SJCRH30 (cell line): ENCODE measurements around the gene TMEM138. TPM values are rescaled to one million over a fixed set of nuclear protein-coding genes. Genes with fewer than 3 reads are reported as not detected.

ENCODE experiments used
- DNase-seq, 2 experiments: peaks; one replicate each; pipeline ENCODE4 v3.0.0-alpha.2; 2015 to 2020
- H3K27ac ChIP-seq: fragments of 250-450 bp; sonication (Bioruptor Pico); 2 replicates; pipeline ENCODE4 v1.5.1; 2020; ENCODE audit warnings: mild to moderate bottlenecking, moderate library complexity
- H3K27me3 ChIP-seq: fragments of 250-450 bp; sonication (Bioruptor Pico); 2 replicates; pipeline ENCODE4 v1.5.1; 2020; ENCODE audit warnings: mild to moderate bottlenecking, moderate library complexity
- H3K36me3 ChIP-seq: fragments of 250-450 bp; sonication (Bioruptor Pico); 2 replicates; pipeline ENCODE4 v1.5.1; 2020; ENCODE audit warnings: mild to moderate bottlenecking, moderate library complexity
- H3K4me1 ChIP-seq: fragments of 250-450 bp; sonication (Bioruptor Pico); 2 replicates; pipeline ENCODE4 v1.5.1; 2020; ENCODE audit warnings: mild to moderate bottlenecking, moderate library complexity
- H3K4me3 ChIP-seq: fragments of 250-450 bp; sonication (Bioruptor Pico); 2 replicates; pipeline ENCODE4 v1.5.1; 2020; ENCODE audit warnings: mild to moderate bottlenecking, moderate library complexity
- H3K9me3 ChIP-seq: fragments of 250-450 bp; sonication (Bioruptor Pico); replicated peaks from 2 replicates; pipeline ENCODE4 v1.5.1; 2020; ENCODE audit warnings: mild to moderate bottlenecking, moderate library complexity
- total RNA-seq: library from RNA; depleted of rRNA; stranded (reverse); fragments of >200 nt; shearing (Covaris generic); gene quantifications from 2 replicates; pipeline ENCODE4 v1.2.3, GENCODE V29; 2014

Gene TMEM138
- total RNA-seq, 1 experiment from 2014 or later, result 40.6 TPM

DNA sequence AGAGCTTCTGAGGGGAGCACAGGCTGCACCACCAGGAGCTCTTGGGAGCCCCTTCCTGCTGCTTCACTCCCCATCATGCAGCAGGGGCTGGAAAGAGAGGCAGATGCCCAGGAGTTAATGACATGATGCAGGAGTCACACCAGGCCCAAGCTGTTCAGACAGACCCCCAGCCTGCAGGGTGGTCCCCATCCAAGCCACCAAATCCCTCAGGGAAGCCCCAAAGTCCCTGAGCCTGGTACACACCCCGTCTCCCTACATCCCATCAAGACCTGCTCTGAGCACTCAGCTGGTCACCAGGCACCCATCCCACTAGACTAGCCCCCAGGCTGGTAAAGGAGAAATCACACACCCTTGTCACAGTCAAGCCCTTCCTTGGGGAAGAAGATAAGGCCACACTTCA, 11.8 kb upstream of the TMEM138 start:
- Histone ChIP-seq H3K4me1 (no peaks in the 10 kb centered on the region), H3K27me3 (no peaks in the 10 kb centered on the region), H3K9me3 (no peaks in the 10 kb centered on the region), H3K27ac (no peak overlapping the region), H3K36me3 (no peaks in the 10 kb centered on the region), H3K4me3 (no peak overlapping the region)
- no peak for DNase-seq

DNA sequence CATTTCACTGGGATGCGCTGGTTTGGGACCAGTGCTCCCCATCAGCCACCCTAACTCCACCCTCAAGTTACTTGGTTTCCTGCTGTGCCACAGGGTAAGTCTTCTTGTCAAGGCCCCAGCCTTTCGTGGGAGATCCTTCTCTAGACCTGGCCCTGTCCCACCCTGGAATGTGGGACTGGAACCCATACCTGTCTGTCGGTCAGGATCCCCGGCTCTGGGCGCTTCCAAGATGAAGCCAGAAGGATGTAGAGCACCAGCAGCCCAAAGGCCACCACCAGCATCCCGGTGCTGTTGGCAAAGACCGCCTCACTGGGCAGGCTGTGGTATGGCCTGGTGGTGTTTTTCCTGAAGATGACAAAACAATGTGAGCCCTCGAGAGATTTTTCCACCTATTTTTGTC, 11.4 kb upstream of the TMEM138 start:
- no peaks in the 10 kb centered on the region for H3K9me3 ChIP-seq
- H3K4me3 ChIP-seq, result no peak overlapping the region
- H3K27me3 ChIP-seq, result no peaks in the 10 kb centered on the region
- H3K27ac ChIP-seq, result no peak overlapping the region
- DNase-seq, result no peak
- H3K36me3 ChIP-seq, result no peaks in the 10 kb centered on the region
- no peaks in the 10 kb centered on the region for H3K4me1 ChIP-seq

GRCh38 chr11:61352038-61352437, 10.1 kb upstream of the TMEM138 start:
- Histone ChIP-seq H3K27me3 (no peaks in the 10 kb centered on the region), H3K27ac (no peak overlapping the region), H3K4me1 (no peaks in the 10 kb centered on the region), H3K9me3 (no peaks in the 10 kb centered on the region), H3K4me3 (no peak overlapping the region), H3K36me3 (no peaks in the 10 kb centered on the region)
- no peak for DNase-seq

DNA sequence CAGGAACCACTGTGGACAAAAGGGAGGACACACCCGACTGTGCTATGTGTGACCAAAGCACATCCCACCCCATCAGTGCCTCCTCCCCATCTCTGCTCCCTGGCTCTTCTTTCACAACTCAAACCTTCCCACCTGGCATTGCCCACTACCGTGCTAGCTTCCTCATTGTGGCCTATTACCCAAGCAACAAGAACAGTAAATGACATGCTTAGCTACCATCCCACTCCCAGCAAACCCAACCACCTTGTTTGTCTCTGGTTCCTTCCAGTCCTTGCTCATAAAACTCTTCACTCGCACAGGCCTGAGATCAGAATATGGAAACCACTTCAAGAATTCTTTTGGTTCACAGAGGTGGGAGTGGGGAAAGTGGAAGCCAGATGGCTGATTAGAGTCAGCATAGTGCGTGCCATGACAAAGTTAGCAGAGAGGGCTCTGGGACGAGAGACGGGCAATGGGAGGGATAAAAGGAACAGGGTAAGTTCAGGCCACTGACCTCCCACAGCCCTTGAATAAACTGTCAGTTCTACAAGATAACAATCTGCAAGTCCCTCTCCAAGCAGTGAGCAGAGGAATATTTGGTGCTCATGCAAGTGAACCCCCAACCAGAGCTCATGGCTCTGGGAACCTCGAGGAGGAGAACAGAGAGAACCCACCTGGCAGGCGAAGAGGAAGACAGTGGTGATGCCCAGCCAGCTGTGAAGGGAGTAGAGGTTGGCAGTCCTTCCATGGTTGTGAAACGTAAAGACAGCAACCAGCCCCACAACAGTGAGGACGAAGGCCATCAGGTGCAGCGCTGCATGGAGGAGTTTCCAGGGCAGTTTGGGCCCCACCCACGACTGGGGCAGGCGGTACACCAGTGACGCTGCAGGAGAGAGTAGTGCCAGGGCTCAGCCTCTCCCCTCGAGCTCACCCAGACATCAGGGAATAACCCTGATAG, 8.8 kb upstream of the TMEM138 start:
- Histone ChIP-seq H3K27ac (no peak overlapping the region), H3K36me3 (no peaks in the 10 kb centered on the region), H3K4me1 (no peaks in the 10 kb centered on the region), H3K27me3 (no peaks in the 10 kb centered on the region), H3K4me3 (no peak overlapping the region), H3K9me3 (no peaks in the 10 kb centered on the region)
- no peak for DNase-seq

DNA sequence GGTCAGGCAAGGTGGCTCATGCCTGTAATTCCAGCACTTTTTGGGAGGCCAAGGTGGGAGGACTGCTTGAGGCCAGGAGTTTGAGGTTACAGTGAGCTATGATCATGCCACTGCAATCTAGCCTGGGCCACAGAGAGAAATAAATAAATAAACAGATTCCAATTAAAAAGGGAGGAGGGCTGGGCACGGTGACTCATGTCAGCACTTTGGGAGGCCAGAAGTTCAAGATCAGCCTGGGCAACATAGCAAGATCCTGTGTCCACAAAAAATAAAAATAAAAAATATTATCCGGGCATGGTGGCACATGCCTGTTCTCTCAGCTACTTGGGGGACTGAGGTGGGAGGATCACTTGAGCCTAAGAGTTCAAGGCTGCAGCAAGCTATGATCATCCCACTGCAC, 8.0 kb upstream of the TMEM138 start:
- H3K36me3 ChIP-seq, result no peaks in the 10 kb centered on the region
- no peak for DNase-seq

GRCh38 chr11:61356706-61357105, 5.5 kb upstream of the TMEM138 start:
- Histone ChIP-seq H3K27me3 (no peaks in the 10 kb centered on the region), H3K9me3 (no peaks in the 10 kb centered on the region), H3K27ac (no peak overlapping the region), H3K36me3 (no peaks in the 10 kb centered on the region), H3K4me1 (no peaks in the 10 kb centered on the region), H3K4me3 (no peak overlapping the region)
- no peak for DNase-seq

More for the DNA sequence above, 8.0 kb upstream of the TMEM138 start:
- Histone ChIP-seq H3K27me3 (no peaks in the 10 kb centered on the region), H3K4me1 (no peaks in the 10 kb centered on the region), H3K27ac (no peak overlapping the region), H3K9me3 (no peaks in the 10 kb centered on the region), H3K4me3 (no peak overlapping the region)

DNA sequence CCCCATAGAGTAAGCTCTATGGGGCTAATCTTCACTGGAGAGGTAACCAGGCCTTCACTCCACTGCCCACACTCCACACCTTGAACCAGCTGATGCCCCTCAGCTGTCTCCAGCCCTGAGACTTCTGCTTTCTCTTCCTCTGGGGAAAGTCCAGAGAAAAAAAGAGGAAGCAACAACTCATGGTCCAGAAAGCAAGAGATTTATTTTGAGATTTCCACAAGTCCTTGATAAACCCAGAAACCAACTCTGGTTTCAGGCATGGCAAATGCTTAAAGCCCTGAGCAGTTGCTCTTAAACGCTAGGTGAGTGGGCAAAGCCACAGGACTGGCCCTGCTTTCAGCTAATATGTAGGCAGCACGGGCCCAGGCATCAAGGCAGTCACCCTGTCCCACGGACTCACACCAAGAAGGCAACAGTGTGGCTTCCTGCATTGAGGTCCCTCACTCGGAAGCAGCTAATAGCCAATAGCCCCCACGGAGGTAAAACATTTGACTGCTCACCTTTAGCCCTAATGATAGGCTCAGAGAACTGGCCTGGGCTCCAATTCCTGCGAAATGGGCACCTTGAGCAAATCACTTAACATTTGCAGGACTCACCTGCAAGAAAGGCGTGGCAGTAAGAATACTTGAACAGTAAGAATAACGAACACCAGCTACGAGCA, 4.8 kb upstream of the TMEM138 start:
- Histone ChIP-seq H3K9me3 (no peaks in the 10 kb centered on the region), H3K36me3 (no peaks in the 10 kb centered on the region), H3K4me3 (no peak overlapping the region), H3K4me1 (no peaks in the 10 kb centered on the region), H3K27me3 (no peaks in the 10 kb centered on the region), H3K27ac (no peak overlapping the region)
- no peak for DNase-seq

DNA sequence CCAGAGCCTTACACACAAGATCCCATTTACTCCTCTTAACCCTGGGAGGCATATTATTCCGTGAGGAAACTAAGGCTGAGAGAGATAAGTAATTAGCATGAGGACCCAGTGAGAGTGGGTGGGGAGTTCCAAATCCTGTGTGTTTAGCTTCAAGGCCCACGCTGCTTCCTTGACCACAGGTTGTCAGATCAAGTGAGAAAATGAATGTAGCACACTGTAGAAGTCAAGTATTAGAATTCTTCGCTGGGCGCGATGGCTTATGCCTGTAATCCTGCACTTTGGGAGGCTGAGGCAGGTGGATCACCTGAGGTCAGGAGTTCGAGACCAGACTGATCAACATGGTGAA, 4.3 kb upstream of the TMEM138 start:
- no peaks in the 10 kb centered on the region for H3K27me3 ChIP-seq
- H3K4me1 ChIP-seq, result no peaks in the 10 kb centered on the region
- no peak overlapping the region for H3K4me3 ChIP-seq
- no peaks in the 10 kb centered on the region for H3K36me3 ChIP-seq
- DNase-seq, result no peak
- H3K9me3 ChIP-seq, result no peaks in the 10 kb centered on the region
- H3K27ac ChIP-seq, result no peak overlapping the region

GRCh38 chr11:61358566-61358965, 3.6 kb upstream of the TMEM138 start:
- Histone ChIP-seq H3K27me3 (no peaks in the 10 kb centered on the region), H3K4me3 (no peak overlapping the region), H3K4me1 (no peaks in the 10 kb centered on the region), H3K27ac (no peak overlapping the region), H3K36me3 (peaks cover 2% of the 10 kb centered on the region; the same call in 1 of the 2 replicates), H3K9me3 (no peaks in the 10 kb centered on the region)
- DNase-seq, result no peak

- no peak overlapping the region for H3K27ac ChIP-seq
- no peak overlapping the region for H3K4me3 ChIP-seq
- DNase-seq, result no peak
Observed at GRCh38 chr11:61359516-61359915, 2.7 kb upstream of the TMEM138 start.

DNA sequence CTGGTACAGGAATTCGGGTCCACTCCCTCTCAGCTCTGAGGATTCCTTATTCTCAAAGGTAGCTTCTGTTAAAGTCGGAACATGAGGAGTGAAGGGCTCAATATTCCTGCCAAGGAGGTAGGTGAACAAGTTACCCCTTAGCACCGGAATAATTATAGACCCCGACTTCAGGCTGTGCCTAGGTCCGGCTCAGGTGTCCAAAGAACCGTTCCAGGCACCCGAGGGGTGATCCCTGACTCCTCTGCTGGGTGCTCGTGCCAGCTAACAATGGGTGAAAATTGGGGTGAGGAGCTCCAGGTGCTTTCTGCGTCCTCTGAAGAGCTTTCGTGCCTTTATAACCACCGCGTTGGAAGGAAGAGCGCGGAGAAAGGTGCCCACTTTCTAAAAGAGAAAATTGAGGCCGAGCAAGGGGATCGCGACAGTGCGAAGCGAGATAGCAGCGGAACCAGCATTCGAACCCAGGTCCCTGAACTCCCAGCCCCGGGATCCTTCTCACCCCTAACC, 885 bp upstream of the TMEM138 start:
- no peaks in the 10 kb centered on the region for H3K27me3 ChIP-seq
- no peaks in the 10 kb centered on the region for H3K9me3 ChIP-seq
- peak overlapping the region; percentile 98 for H3K27ac ChIP-seq
- no peaks in the 10 kb centered on the region for H3K4me1 ChIP-seq
- DNase-seq, result no peak
- H3K36me3 ChIP-seq, result peaks cover 23% of the 10 kb centered on the region
- H3K4me3 ChIP-seq, result peak overlapping the region; percentile 83

More at GRCh38 chr11:61359516-61359915, 2.7 kb upstream of the TMEM138 start:
- H3K9me3 ChIP-seq, result no peaks in the 10 kb centered on the region
- H3K4me1 ChIP-seq, result no peaks in the 10 kb centered on the region
- no peaks in the 10 kb centered on the region for H3K27me3 ChIP-seq
- peaks cover 12% of the 10 kb centered on the region for H3K36me3 ChIP-seq

DNA sequence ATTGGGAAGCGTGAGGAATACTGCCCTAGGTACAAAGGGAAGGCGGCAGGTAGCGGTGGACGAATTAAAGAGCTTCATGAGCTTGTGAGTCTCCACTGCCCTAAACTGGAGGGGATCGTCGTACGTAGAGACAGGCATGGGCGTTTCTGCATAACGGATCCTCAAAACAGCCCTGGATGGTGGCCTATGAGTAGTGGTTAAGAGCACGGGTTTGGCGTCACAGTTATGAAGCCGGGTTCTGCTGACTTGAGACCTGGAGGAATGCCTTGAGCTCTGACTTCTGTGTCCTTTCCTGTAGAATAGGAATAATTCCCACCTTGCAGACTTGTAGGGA, 335 bp downstream of the TMEM138 start:
- H3K36me3 ChIP-seq, result peaks cover 35% of the 10 kb centered on the region

DNA sequence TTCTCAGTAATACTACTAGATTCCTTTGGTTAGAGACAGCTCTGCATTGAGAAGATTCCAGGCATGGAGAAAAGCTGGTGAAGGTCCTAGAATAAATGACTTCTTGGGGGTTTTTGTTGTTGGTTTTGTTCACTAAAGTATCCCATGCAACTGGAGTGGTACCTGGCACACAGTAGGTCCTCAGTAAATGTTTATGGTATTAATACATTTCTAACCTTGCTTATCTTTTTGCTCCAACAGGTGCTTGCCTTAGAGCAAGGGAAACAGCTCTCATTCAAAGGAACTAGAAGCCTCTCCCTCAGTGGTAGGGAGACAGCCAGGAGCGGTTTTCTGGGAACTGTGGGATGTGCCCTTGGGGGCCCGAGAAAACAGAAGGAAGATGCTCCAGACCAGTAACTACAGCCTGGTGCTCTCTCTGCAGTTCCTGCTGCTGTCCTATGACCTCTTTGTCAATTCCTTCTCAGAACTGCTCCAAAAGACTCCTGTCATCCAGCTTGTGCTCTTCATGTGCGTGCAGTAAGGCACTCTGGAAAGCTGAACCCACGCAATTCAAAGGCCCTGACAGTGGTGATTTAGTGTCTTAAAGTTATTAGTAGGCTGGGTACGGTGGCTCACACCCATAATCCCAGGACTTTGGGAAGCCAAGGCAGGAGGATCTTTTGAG, 2.0 kb downstream of the TMEM138 start:
- Histone ChIP-seq H3K36me3 (peaks cover 50% of the 10 kb centered on the region), H3K9me3 (no peaks in the 10 kb centered on the region), H3K4me3 (no peak overlapping the region), H3K27ac (no peak overlapping the region), H3K4me1 (peaks cover 3% of the 10 kb centered on the region; the same call in 1 of the 2 replicates), H3K27me3 (no peaks in the 10 kb centered on the region)
- no peak for DNase-seq

More for the DNA sequence above, 335 bp downstream of the TMEM138 start:
- Histone ChIP-seq H3K4me1 (no peaks in the 10 kb centered on the region), H3K27ac (peak overlapping the region; percentile 98), H3K4me3 (peak overlapping the region; percentile 83), H3K27me3 (no peaks in the 10 kb centered on the region), H3K9me3 (no peaks in the 10 kb centered on the region)
- peak; percentile 22 to 47 for DNase-seq

DNA sequence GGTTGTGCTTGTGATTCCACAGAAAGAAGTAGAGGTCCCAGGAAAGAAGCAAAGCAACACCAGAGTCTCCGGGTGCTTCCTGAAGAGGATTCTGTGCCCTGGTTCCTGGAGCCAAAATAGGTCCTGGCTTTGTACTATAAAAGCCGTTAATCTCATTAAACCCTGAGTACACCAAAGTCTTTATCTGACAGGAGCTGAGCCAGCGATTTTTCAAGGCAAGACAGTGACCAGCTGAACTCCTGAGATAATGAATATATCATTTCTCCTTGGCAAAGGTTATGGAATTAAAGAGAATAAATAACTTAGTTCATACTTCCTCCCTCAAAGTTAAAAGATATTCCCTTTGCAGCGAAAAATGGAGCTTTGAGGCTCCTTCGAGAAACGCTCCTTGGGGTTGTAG, 5.2 kb downstream of the TMEM138 start:
- H3K9me3 ChIP-seq, result no peaks in the 10 kb centered on the region; the same call in 1 of the 2 replicates
- no peak overlapping the region for H3K4me3 ChIP-seq
- peaks cover 57% of the 10 kb centered on the region for H3K36me3 ChIP-seq
- H3K4me1 ChIP-seq, result peaks cover 13% of the 10 kb centered on the region; the same call in 1 of the 2 replicates
- no peaks in the 10 kb centered on the region for H3K27me3 ChIP-seq
- no peak for DNase-seq
- no peak overlapping the region for H3K27ac ChIP-seq

- peaks cover 7% of the 10 kb centered on the region for H3K9me3 ChIP-seq
- peaks cover 13% of the 10 kb centered on the region; the same call in 1 of the 2 replicates for H3K4me1 ChIP-seq
- no peak overlapping the region; the same call in 1 of the 2 replicates for H3K27ac ChIP-seq
- H3K4me3 ChIP-seq, result no peak overlapping the region
- H3K27me3 ChIP-seq, result no peaks in the 10 kb centered on the region
- peaks cover 63% of the 10 kb centered on the region for H3K36me3 ChIP-seq
- DNase-seq, result no peak
Observed at GRCh38 chr11:61368646-61369045, 6.5 kb downstream of the TMEM138 start.
